OCI-LY1 (cell line): Measurements from ENCODE around the gene AGPAT2.

Experiments
- H2AFZ ChIP-seq: fragments of 200-600 bp; sonication (generic), shearing (Covaris generic); 2 replicates; pipeline ENCODE4 v1.6.0; 2014; ENCODE audit warnings: antibody characterized with exemption, mild to moderate bottlenecking, low read length
- H3F3A ChIP-seq: fragments of 200-600 bp; sonication (generic), shearing (Covaris generic); 2 replicates; pipeline ENCODE4 v1.6.0; 2014; ENCODE audit warnings: mild to moderate bottlenecking, antibody characterized with exemption, low read length, moderate library complexity; ENCODE audit not compliant: insufficient read depth
- H3K27ac ChIP-seq: fragments of 200-600 bp; sonication (generic); 2 replicates; pipeline ENCODE4 v1.5.1; 2014; ENCODE audit warnings: low read length, mixed run types, mild to moderate bottlenecking, low read depth; ENCODE audit not compliant: poor library complexity, severe bottlenecking
- H3K27me3 ChIP-seq: fragments of 200-600 bp; sonication (generic); 2 replicates; pipeline ENCODE4 v1.6.0; 2014; ENCODE audit warnings: antibody characterized with exemption, mild to moderate bottlenecking, low read length, moderate library complexity; ENCODE audit not compliant: insufficient read depth
- H3K36me3 ChIP-seq: fragments of 200-600 bp; sonication (generic); 2 replicates; pipeline ENCODE4 v1.6.1; 2014; ENCODE audit warnings: mild to moderate bottlenecking, antibody characterized with exemption, low read length, moderate library complexity, mixed read lengths; ENCODE audit not compliant: insufficient read depth
- H3K4me1 ChIP-seq: fragments of 200-600 bp; sonication (generic); 2 replicates; pipeline ENCODE4 v1.5.1; 2014; ENCODE audit warnings: mild to moderate bottlenecking, low read length, moderate library complexity; ENCODE audit not compliant: insufficient read depth, severe bottlenecking
- H3K4me2 ChIP-seq: fragments of 200-600 bp; sonication (generic), shearing (Covaris generic); 2 replicates; pipeline ENCODE4 v1.6.1; 2014; ENCODE audit warnings: low read length
- H3K4me3 ChIP-seq: fragments of 200-600 bp; sonication (generic); 2 replicates; pipeline ENCODE4 v1.5.1; 2014; ENCODE audit warnings: low read length, low read depth, mild to moderate bottlenecking, mixed read lengths; ENCODE audit not compliant: poor library complexity, severe bottlenecking
- H3K79me2 ChIP-seq: fragments of 200-600 bp; shearing (Covaris generic); 2 replicates; pipeline ENCODE4 v1.6.1; 2016; ENCODE audit warnings: mixed run types, low read length, mixed read lengths; ENCODE audit not compliant: insufficient read depth
- H3K9ac ChIP-seq: fragments of 200-600 bp; sonication (generic), shearing (Covaris generic); 2 replicates; pipeline ENCODE4 v1.6.1; 2014; ENCODE audit warnings: mild to moderate bottlenecking, low read length, mixed read lengths
- H3K9me2 ChIP-seq: fragments of 200-600 bp; sonication (generic), shearing (Covaris generic); 2 replicates; pipeline ENCODE4 v1.6.1; 2014; ENCODE audit warnings: low read depth, mild to moderate bottlenecking, low read length, mixed read lengths
- H3K9me3 ChIP-seq: fragments of 200-600 bp; shearing (Covaris generic); 2 replicates; pipeline ENCODE4 v1.6.1; 2014; ENCODE audit warnings: low read length, mixed read lengths
- H4K20me1 ChIP-seq: fragments of 200-600 bp; sonication (generic), shearing (Covaris generic); 2 replicates; pipeline ENCODE4 v1.6.0; 2016; ENCODE audit warnings: mild to moderate bottlenecking, low read length; ENCODE audit not compliant: insufficient read depth
- CTCF ChIP-seq: fragments of 200-600 bp; sonication (generic), shearing (Covaris generic); IDR thresholded peaks from 2 replicates; pipeline ENCODE4 v1.5.1; 2017; ENCODE audit warnings: mild to moderate bottlenecking, antibody characterized with exemption, low read length, moderate library complexity, mixed read lengths
- EZH2 ChIP-seq: fragments of 200-600 bp; sonication (generic), shearing (Covaris generic); IDR thresholded peaks from 2 replicates; pipeline ENCODE4 v1.8.0; 2017; ENCODE audit warnings: borderline replicate concordance, mixed run types, mild to moderate bottlenecking, antibody characterized with exemption, low read length, moderate library complexity, mixed read lengths

Gene AGPAT2

GRCh38 chr9:136678624-136679023 lies 8.6 kb downstream of the AGPAT2 start:
- no peak for TF ChIP-seq EZH2
- no peak for TF ChIP-seq CTCF
- Histone ChIP-seq H3K9me3 (no peaks in the 10 kb centered on the region), H4K20me1 (no peaks in the 10 kb centered on the region), H3K9ac (no peak overlapping the region), H3K4me2 (no peak overlapping the region), H3K79me2 (no peaks in the 10 kb centered on the region), H3K4me3 (no peak overlapping the region), H2AFZ (no peak overlapping the region), H3K27me3 (0 out of 2 replicates have a peak, but pooled peaks cover 4% of the 10 kb centered on the region), H3K4me1 (no peaks in the 10 kb centered on the region), H3K36me3 (no peaks in the 10 kb centered on the region), H3F3A (no peaks in the 10 kb centered on the region), H3K9me2 (no peaks in the 10 kb centered on the region), H3K27ac (no peak overlapping the region)

GRCh38 chr9:136678034-136678433 lies 9.2 kb downstream of the AGPAT2 start:
- Histone ChIP-seq H3K9me3 (no peaks in the 10 kb centered on the region), H3K79me2 (no peaks in the 10 kb centered on the region), H3K36me3 (no peaks in the 10 kb centered on the region), H3K4me3 (no peak overlapping the region), H3K9me2 (no peaks in the 10 kb centered on the region), H3K27me3 (0 out of 2 replicates have a peak, but pooled peaks cover 4% of the 10 kb centered on the region), H3K27ac (no peak overlapping the region), H3F3A (no peaks in the 10 kb centered on the region), H3K4me2 (no peak overlapping the region), H4K20me1 (no peaks in the 10 kb centered on the region), H2AFZ (no peak overlapping the region), H3K9ac (no peak overlapping the region), H3K4me1 (no peaks in the 10 kb centered on the region)
- TF ChIP-seq CTCF (no peak), EZH2 (no peak)

- H3K79me2 ChIP-seq, result no peaks in the 10 kb centered on the region
- no peaks in the 10 kb centered on the region for H3K9me3 ChIP-seq
- H3K27ac ChIP-seq, result no peak overlapping the region
- H4K20me1 ChIP-seq, result no peaks in the 10 kb centered on the region
- no peak for TF ChIP-seq CTCF
- no peak for TF ChIP-seq EZH2
- no peak overlapping the region for H2AFZ ChIP-seq
- no peak overlapping the region for H3K4me2 ChIP-seq
- H3K4me3 ChIP-seq, result no peak overlapping the region
- H3K9ac ChIP-seq, result no peak overlapping the region
- no peaks in the 10 kb centered on the region for H3K9me2 ChIP-seq
- H3F3A ChIP-seq, result no peaks in the 10 kb centered on the region
- 0 out of 2 replicates have a peak, but pooled peaks cover 4% of the 10 kb centered on the region for H3K27me3 ChIP-seq
- H3K4me1 ChIP-seq, result no peaks in the 10 kb centered on the region
- no peaks in the 10 kb centered on the region for H3K36me3 ChIP-seq
Measured at GRCh38 chr9:136676920-136677686, 10.2 kb downstream of the AGPAT2 start.
